Mesenchymal stem cell (in vitro differentiated cells and primary cell): ENCODE measurements around the gene NMD3.
"Not testable (repeated sequence)": the region's sequence is repeated elsewhere in the genome, so short reads cannot be mapped to it uniquely, and the experiment has no call there.

ENCODE experiments used
- DNase-seq: peaks from one replicate; pipeline ENCODE4 v3.0.0-alpha.2; 2013
- H2AFZ ChIP-seq: one replicate; pipeline ENCODE4 v1.6.1; 2013; ENCODE audit warnings: low read depth, mild to moderate bottlenecking, control low read depth, inconsistent platforms, low read length, moderate library complexity
- H2AK5ac ChIP-seq: 2 replicates; pipeline ENCODE4 v1.6.1; 2013; ENCODE audit warnings: low read length, moderate library complexity, mild to moderate bottlenecking, inconsistent platforms; ENCODE audit not compliant: severe bottlenecking
- H2BK120ac ChIP-seq: one replicate; pipeline ENCODE4 v1.6.1; 2013; ENCODE audit warnings: low read depth, mild to moderate bottlenecking, inconsistent platforms, low read length, moderate library complexity
- H2BK12ac ChIP-seq, 2 experiments: one replicate each; pipeline ENCODE4 v1.6.1; 2013; ENCODE audit warnings: inconsistent platforms in 2 of 2, low read length in 2 of 2, mild to moderate bottlenecking in 2 of 2, moderate library complexity in 2 of 2, control low read depth in 1 of 2
- H2BK15ac ChIP-seq: one replicate; pipeline ENCODE4 v1.6.1; 2013; ENCODE audit warnings: mild to moderate bottlenecking, low read depth, inconsistent platforms; ENCODE audit not compliant: poor library complexity, severe bottlenecking
- H2BK5ac ChIP-seq: 2 replicates; pipeline ENCODE4 v1.6.1; 2013; ENCODE audit warnings: low read depth, mild to moderate bottlenecking, low read length, control low read depth, inconsistent platforms; ENCODE audit not compliant: poor library complexity, severe bottlenecking
- H3K14ac ChIP-seq, 2 experiments: one replicate each; pipeline ENCODE4 v1.6.1; 2013; ENCODE audit warnings: inconsistent platforms in 2 of 2, low read length in 2 of 2, control low read depth in 1 of 2, mild to moderate bottlenecking in 1 of 2, moderate library complexity in 1 of 2
- H3K18ac ChIP-seq, 2 experiments: one replicate each; pipeline ENCODE4 v1.6.1; 2013; ENCODE audit warnings: inconsistent platforms in 2 of 2, low read length in 2 of 2, control low read depth in 1 of 2, low read depth in 1 of 2, mild to moderate bottlenecking in 1 of 2
- H3K23ac ChIP-seq, 2 experiments: one replicate each; pipeline ENCODE4 v1.6.1; 2013; ENCODE audit warnings: inconsistent platforms in 2 of 2, low read length in 2 of 2, mild to moderate bottlenecking in 2 of 2, moderate library complexity in 2 of 2, control low read depth in 1 of 2
- H3K27ac ChIP-seq: 2 replicates; pipeline ENCODE4 v1.5.1; 2013; ENCODE audit warnings: mild to moderate bottlenecking, moderate library complexity, low read length, control low read depth, inconsistent platforms; ENCODE audit not compliant: poor library complexity, severe bottlenecking
- H3K27me3 ChIP-seq, 2 experiments: 2 replicates each; pipeline versions ENCODE4 v1.6.1 to v1.7.0; 2013; ENCODE audit warnings: low read length in 2 of 2, mild to moderate bottlenecking in 2 of 2, moderate library complexity in 2 of 2, control low read depth in 1 of 2, inconsistent platforms in 1 of 2; ENCODE audit not compliant: control insufficient read depth in 1 of 2, insufficient read depth in 1 of 2
- H3K36me3 ChIP-seq, 2 experiments: 2 replicates each; pipeline versions ENCODE4 v1.6.1 to v1.7.0; 2013; ENCODE audit warnings: low read length in 2 of 2, control low read depth in 1 of 2, inconsistent platforms in 1 of 2, low read depth in 1 of 2, mild to moderate bottlenecking in 1 of 2; ENCODE audit not compliant: insufficient read depth in 2 of 2, control insufficient read depth in 1 of 2
- H3K4ac ChIP-seq, 2 experiments: one replicate each; pipeline ENCODE4 v1.6.1; 2013; ENCODE audit warnings: inconsistent platforms in 2 of 2, low read length in 2 of 2, mild to moderate bottlenecking in 2 of 2, moderate library complexity in 2 of 2, control low read depth in 1 of 2, low read depth in 1 of 2
- H3K4me1 ChIP-seq: 2 replicates; pipeline ENCODE4 v1.6.1; 2013; ENCODE audit warnings: low read depth, low read length, control low read depth; ENCODE audit not compliant: control insufficient read depth, insufficient read depth
- H3K4me2 ChIP-seq: 2 replicates; pipeline ENCODE4 v1.6.1; 2013; ENCODE audit warnings: low read length, mild to moderate bottlenecking, inconsistent platforms; ENCODE audit not compliant: poor library complexity, severe bottlenecking
- H3K4me3 ChIP-seq, 2 experiments: 2 replicates each; pipeline versions ENCODE4 v1.5.1 to v1.7.0; 2013; ENCODE audit warnings: low read length in 2 of 2, mild to moderate bottlenecking in 2 of 2, control low read depth in 1 of 2, low read depth in 1 of 2; ENCODE audit not compliant: insufficient read depth in 1 of 2
- H3K79me1 ChIP-seq: replicated peaks from 2 replicates; pipeline ENCODE4 v1.6.1; 2013; ENCODE audit warnings: mild to moderate bottlenecking, control low read depth, low read length, inconsistent platforms; ENCODE audit not compliant: poor library complexity, severe bottlenecking
- H3K9ac ChIP-seq: 2 replicates; pipeline ENCODE4 v1.7.0; 2013; ENCODE audit warnings: mild to moderate bottlenecking, low read length, moderate library complexity
- H3K9me3 ChIP-seq: 2 replicates; pipeline ENCODE4 v1.7.0; 2013; ENCODE audit warnings: mild to moderate bottlenecking, low read length; ENCODE audit not compliant: control insufficient read depth
- H4K8ac ChIP-seq: one replicate; pipeline ENCODE4 v1.6.1; 2013; ENCODE audit warnings: inconsistent platforms, mild to moderate bottlenecking, low read length, moderate library complexity
- H4K91ac ChIP-seq: one replicate; pipeline ENCODE4 v1.6.1; 2013; ENCODE audit warnings: mild to moderate bottlenecking, low read length, inconsistent platforms
- WGBS: methylation state at CpG from one replicate; pipeline ENCODE4 v1.1.7; 2013; ENCODE audit warnings: mixed read lengths; 5-methylcytosine and 5-hydroxymethylcytosine counted together

Gene NMD3

DNA sequence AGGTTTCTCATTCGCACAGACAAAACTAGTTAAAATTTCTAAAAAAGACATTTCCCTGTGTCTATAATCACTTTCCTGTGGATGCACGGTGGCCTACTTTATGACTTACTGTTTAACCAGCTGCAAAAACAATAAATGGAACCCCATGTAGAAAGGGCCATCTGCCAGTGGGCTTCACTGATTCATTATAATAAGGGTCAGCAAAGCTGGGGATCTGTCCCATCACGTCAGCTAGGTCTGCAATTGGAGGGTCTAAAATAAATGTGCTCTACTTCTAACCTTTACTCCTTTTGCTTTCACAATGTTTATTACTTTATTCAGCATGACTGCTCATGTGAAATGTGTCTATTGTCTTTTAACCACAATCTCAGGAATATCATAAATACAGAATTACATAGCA lies 43.1 kb upstream of the NMD3 start:
- no peak overlapping the region for H3K14ac ChIP-seq
- H3K4ac ChIP-seq: no peak overlapping the region
- H2BK15ac ChIP-seq: no peak overlapping the region
- no peak overlapping the region for H3K18ac ChIP-seq
- H3K4me3 ChIP-seq: no peak overlapping the region
- H3K9ac ChIP-seq: no peak overlapping the region
- 80% methylated on average over 3 of the region's 3 CpGs for WGBS
- no peak overlapping the region for H3K23ac ChIP-seq
- no peaks in the 10 kb centered on the region for H3K36me3 ChIP-seq
- no peaks in the 10 kb centered on the region for H3K9me3 ChIP-seq
- no peak overlapping the region for H3K27ac ChIP-seq
- H3K4me2 ChIP-seq: no peak overlapping the region
- H2AK5ac ChIP-seq: no peak overlapping the region
- no peak overlapping the region for H2BK12ac ChIP-seq
- no peaks in the 10 kb centered on the region for H3K4me1 ChIP-seq
- no peak overlapping the region for H2BK120ac ChIP-seq
- H3K79me1 ChIP-seq: no peaks in the 10 kb centered on the region
- H2BK5ac ChIP-seq: no peak overlapping the region
- H4K8ac ChIP-seq: no peak overlapping the region
- no peaks in the 10 kb centered on the region for H3K27me3 ChIP-seq
- no peak overlapping the region for H2AFZ ChIP-seq
- DNase-seq: no peak
- no peak overlapping the region for H4K91ac ChIP-seq

DNA sequence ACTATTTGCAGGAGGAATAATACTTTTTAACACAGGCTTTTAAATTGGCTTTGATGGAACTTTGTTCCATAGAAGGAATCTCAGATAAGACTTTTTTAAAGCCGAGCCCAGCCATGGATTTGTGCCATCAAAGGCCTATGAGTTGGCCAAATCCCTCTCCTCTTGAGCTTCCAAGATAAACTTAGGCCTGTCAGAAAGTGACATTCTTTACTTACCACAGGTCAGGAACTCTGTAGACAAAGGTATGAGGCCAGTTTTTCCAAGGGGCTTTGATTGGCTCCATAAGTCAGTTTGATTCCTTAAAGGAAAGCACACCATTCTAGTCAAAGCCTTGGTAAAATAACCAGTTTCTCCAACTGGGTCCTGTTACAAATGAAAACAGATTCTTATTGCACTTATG lies 39.7 kb upstream of the NMD3 start:
- H2BK120ac ChIP-seq, H4K91ac ChIP-seq, H3K23ac ChIP-seq, H2BK5ac ChIP-seq, H3K9me3 ChIP-seq, DNase-seq, H3K4me3 ChIP-seq, H3K18ac ChIP-seq, H3K36me3 ChIP-seq, H3K27me3 ChIP-seq, H3K4me2 ChIP-seq, H2AFZ ChIP-seq, H4K8ac ChIP-seq, H3K79me1 ChIP-seq, H2BK15ac ChIP-seq, H3K4me1 ChIP-seq, H3K27ac ChIP-seq, H3K4ac ChIP-seq, H2BK12ac ChIP-seq, H2AK5ac ChIP-seq, H3K14ac ChIP-seq, H3K9ac ChIP-seq: not testable (repeated sequence)
- 89% methylated on average over 1 of the region's 1 CpG for WGBS

DNA sequence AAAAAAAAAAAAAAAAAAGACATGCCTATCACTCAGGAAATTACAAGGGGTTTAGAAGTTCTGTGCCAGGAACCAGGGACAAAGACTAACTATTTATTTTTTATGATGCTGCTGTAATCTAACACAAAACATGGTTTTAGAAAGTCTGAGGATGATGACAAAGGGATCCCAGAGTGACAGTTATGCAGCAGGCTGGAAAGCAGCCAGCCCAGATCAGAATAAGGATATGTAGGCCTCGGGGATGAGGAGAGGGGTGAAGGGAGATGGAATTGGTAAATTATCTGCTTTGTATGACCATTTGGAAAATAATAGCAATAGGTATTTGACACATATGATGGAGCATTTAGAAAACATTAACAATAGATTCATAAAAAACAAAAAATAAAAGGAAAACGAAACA lies 34.1 kb upstream of the NMD3 start:
- H3K79me1 ChIP-seq: no peaks in the 10 kb centered on the region
- H3K4ac ChIP-seq: no peak overlapping the region
- no peak overlapping the region for H2AFZ ChIP-seq
- H3K9ac ChIP-seq: no peak overlapping the region
- no peak overlapping the region for H4K91ac ChIP-seq
- no peak overlapping the region for H2AK5ac ChIP-seq
- H2BK120ac ChIP-seq: no peak overlapping the region
- H3K18ac ChIP-seq: no peak overlapping the region
- H3K27me3 ChIP-seq: no peaks in the 10 kb centered on the region
- H3K9me3 ChIP-seq: no peaks in the 10 kb centered on the region
- no peak overlapping the region for H3K14ac ChIP-seq
- 100% methylated on average over 1 of the region's 2 CpGs for whole genome bisulfite sequencing
- no peak overlapping the region for H3K4me2 ChIP-seq
- no peak overlapping the region for H3K27ac ChIP-seq
- H4K8ac ChIP-seq: no peak overlapping the region
- no peak overlapping the region for H2BK12ac ChIP-seq
- DNase-seq: no peak
- H3K36me3 ChIP-seq: no peaks in the 10 kb centered on the region
- no peak overlapping the region for H2BK5ac ChIP-seq
- H3K23ac ChIP-seq: no peak overlapping the region
- H2BK15ac ChIP-seq: no peak overlapping the region
- no peak overlapping the region for H3K4me3 ChIP-seq
- H3K4me1 ChIP-seq: no peaks in the 10 kb centered on the region

DNA sequence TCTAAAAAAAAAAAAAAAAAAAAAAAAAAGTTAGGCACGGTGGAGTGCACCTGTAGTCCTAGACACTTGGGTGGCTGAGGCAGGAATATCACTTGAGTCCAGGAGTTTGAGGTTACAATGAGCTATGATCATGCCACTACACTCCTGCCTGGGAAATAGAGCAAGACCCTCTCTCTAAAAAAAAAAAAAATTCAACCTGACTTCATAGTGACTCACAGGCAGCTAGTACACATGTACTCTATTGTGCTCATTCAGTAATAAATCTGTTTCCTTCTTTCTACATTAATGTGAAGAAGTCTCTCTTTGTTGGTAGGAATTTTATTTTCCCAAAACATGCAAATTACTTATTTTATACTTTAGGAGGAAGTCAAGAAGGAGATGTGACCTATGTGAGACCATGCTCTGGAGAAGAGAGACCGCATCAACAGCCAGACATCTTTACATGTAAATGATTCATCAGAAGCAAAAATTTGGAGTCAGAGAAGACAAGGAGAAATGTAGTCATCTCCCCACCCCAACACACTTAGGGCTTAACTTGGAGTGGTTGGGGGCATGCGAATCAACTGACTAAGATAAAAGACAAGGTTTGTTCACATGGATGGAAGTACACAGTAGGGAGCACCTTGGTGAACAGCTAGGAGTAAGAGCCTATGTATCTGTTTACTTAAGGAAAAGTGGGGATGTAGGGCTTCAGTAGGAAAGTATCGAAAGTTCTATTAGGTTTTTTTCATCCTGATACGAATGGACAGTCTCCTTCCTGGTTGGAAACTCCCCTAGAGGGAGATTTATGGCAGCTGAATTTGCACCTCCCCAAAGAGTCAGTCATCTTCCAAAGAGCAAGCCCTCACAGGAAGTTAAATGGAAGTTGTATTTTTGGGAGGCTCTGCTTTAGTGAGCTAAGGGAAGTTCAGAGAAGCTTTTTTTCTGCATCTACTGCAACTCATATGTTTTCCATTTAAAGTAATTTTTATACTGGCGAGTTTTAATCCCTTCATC lies 23.0 kb upstream of the NMD3 start:
- Histone ChIP-seq H3K18ac (no peak overlapping the region), H2BK120ac (no peak overlapping the region), H4K8ac (no peak overlapping the region), H3K14ac (no peak overlapping the region), H3K9me3 (no peaks in the 10 kb centered on the region), H3K23ac (no peak overlapping the region), H4K91ac (no peak overlapping the region), H3K27me3 (no peaks in the 10 kb centered on the region), H3K4ac (no peak overlapping the region), H2BK5ac (no peak overlapping the region), H2AK5ac (no peak overlapping the region), H3K9ac (no peak overlapping the region), H3K27ac (no peak overlapping the region), H2AFZ (no peak overlapping the region), H2BK12ac (no peak overlapping the region), H3K79me1 (no peaks in the 10 kb centered on the region), H3K4me3 (no peak overlapping the region), H3K4me1 (no peaks in the 10 kb centered on the region), H2BK15ac (no peak overlapping the region), H3K36me3 (no peaks in the 10 kb centered on the region), H3K4me2 (no peak overlapping the region)
- 85% methylated on average over 3 of the region's 6 CpGs for WGBS
- DNase-seq: no peak
